ENCODE data around the gene ATG7.
A peak's percentile ranks its signal among the peaks of the same experiment; 100 is the strongest.
"Not testable (repeated sequence)": the region's sequence is repeated elsewhere in the genome, so short reads cannot be mapped to it uniquely, and the experiment has no call there.

Gene ATG7

DNA sequence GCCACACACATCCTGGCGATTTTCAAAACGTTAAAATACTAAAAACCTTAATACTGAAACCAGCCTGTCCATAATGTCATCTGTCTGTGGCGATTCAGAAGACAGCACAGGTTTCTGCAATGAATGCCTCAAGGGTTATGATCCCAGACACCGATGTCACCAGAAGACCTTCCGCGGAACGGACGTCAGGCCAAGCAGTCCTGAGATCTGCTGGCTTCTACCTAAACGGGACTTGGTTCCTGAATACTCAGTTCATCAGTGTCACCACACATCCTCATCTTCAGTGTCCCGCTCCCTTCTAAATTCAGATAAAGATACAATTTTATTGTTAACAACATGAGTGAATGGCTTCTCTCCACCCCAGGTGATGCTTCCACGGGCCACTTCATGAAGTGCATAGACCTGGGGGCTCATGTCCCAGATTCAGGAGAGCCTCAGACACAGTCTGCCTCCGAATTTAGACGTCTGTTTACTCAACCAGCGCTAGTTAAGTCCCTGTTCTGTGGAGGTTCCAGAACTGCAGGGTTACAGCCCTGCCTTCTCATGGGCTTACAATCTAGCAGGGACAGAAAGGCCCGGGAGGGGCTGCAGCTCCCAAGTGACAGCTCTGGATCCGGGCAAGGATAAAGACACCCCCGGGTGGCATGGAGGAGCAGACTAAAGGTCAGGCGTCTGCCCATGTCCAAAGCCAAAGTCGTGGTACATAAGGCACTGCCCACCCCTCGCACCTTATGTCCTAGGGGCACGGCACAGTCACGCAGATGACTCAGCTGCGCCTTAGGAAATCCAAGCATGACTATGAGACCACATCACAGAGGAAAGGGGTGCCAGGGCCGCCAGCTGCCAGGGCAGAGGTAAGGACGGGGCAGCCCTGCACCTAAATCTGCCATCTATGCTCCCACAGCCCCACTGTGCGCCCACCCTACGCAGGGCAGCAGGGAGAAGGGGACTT lies 295.6 kb downstream of the ATG7 start:
- Mint-ChIP-seq H3K4me3 (no peak overlapping the region), H3K9me3 (no peaks in the 10 kb centered on the region), H3K27me3 (no peaks in the 10 kb centered on the region), H3K4me1 (no peaks in the 10 kb centered on the region), H3K27ac (no peak overlapping the region), H3K36me3 (peaks cover 21% of the 10 kb centered on the region)
- no peak for ATAC-seq

GRCh38 chr3:11568503-11569155 lies 296.4 kb downstream of the ATG7 start:
- no peak overlapping the region for H3K27ac Mint-ChIP-seq
- H3K4me1 Mint-ChIP-seq, result no peaks in the 10 kb centered on the region
- no peak overlapping the region for H3K4me3 Mint-ChIP-seq
- peaks cover 16% of the 10 kb centered on the region for H3K36me3 Mint-ChIP-seq
- no peak for ATAC-seq
- H3K27me3 Mint-ChIP-seq, result no peaks in the 10 kb centered on the region
- no peaks in the 10 kb centered on the region for H3K9me3 Mint-ChIP-seq

DNA sequence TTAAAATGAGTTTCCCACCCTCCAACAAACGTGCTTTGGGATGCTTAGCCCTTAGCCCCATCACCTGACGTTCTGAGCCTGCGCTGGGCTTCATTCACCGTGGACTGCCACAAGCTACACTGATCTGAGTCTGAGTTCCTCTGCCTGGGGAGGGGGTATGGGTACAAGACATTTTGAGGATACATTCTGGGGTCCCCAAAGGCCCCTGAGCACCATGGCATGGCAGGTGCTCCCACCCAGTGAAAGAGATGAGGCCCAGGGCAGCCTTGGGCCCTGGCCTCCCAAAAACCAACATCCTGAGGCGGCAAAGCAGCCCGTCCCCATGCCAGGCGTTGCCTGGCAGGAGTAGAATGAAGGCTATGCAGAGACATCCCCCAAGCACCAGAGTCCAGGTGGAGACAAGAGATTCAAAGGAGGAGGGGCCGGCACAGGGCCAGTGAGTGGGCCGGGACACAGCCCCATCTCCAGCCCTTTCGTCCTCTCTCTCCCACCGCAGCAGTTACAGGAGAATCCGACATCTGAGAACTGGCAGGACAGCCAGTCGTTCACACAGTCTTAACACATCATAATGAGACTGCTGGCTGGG lies 297.1 kb downstream of the ATG7 start:
- Mint-ChIP-seq H3K36me3 (peaks cover 12% of the 10 kb centered on the region), H3K9me3 (no peaks in the 10 kb centered on the region), H3K4me1 (no peaks in the 10 kb centered on the region), H3K27me3 (no peaks in the 10 kb centered on the region), H3K4me3 (no peak overlapping the region), H3K27ac (no peak overlapping the region)
- ATAC-seq, result no peak

DNA sequence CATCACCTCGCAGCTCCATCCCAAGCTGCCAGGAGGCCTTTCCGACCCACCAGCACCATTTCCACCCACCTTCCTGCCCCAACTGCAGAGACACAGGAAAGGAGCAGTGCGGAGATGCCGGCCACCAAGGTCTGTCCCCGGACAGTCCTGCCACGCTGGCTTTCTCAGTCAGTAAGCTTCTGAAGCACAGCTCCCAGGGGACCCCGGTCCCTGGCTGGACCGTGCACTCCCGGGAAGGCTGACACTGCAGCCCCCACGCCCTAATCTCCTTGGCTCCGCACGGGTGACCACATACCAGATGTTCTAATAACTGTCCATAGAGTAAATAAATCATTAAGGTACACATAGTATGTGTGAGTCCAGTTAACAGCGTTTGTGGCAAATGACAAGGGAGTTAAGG lies 298.1 kb downstream of the ATG7 start:
- Mint-ChIP-seq H3K9me3 (no peaks in the 10 kb centered on the region), H3K27me3 (no peaks in the 10 kb centered on the region), H3K4me1 (no peaks in the 10 kb centered on the region), H3K36me3 (peaks cover 12% of the 10 kb centered on the region), H3K27ac (no peak overlapping the region), H3K4me3 (no peak overlapping the region)
- ATAC-seq, result no peak

DNA sequence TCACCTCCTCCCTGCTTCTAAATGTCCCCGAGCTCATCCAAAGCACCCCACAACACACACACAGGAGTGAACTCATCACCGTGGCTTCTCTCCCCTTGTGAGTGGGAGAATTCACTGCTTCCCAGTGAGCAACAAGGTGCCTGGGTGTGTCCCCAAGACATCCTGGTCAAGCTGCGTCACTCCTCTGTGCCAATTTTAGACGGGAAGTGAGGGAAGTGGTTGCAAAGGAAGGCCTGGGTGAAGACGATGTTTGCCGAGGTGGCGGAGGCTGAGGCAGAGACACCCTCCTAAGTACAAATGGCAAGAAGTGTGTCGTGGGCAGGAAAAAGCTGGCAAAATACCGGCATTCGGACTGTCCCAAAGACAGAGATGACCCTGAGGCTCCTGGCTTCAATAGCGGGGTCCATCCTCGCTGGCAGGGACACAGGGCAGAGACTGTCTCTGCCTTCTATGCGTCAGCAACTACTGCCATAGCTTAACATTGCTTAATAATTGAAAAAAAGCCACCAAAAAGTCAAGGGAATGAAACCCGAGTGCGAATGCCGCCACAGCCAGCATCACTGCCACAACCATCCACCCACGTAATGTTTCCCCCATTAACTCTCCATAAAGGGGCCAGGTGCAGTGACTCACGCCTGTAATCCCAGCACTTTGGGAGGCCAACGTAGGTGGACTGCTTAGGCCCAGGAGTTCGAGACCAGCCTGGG lies 298.7 kb downstream of the ATG7 start:
- H3K9me3 Mint-ChIP-seq, result no peaks in the 10 kb centered on the region
- H3K4me1 Mint-ChIP-seq, result no peaks in the 10 kb centered on the region
- H3K27me3 Mint-ChIP-seq, result no peaks in the 10 kb centered on the region
- ATAC-seq, result no peak
- no peak overlapping the region for H3K4me3 Mint-ChIP-seq
- H3K36me3 Mint-ChIP-seq, result peaks cover 12% of the 10 kb centered on the region
- no peak overlapping the region for H3K27ac Mint-ChIP-seq

DNA sequence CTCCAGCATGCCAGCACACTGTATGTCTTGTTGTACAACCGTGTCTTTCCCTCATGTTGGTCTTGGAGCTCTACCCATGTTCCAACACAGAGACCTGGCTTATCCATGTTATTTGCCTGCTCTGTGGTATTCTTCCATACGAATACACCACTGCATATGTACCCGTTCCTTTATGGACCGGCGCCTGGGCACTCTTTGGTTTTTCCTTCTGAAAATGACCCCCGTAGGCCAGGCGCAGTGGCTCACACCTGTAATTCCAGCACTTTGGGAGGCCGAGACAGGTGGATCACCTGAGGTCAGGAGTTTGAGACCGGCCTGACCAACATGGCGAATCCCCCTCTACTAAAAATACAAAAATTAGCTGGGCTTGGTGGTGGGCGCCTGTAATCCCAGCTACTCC lies 300.5 kb downstream of the ATG7 start:
- not testable (repeated sequence) for H3K9me3 Mint-ChIP-seq, H3K27ac Mint-ChIP-seq

GRCh38 chr3:11574981-11575669 lies 302.9 kb downstream of the ATG7 start:
- no peak overlapping the region for H3K4me3 Mint-ChIP-seq
- ATAC-seq, result no peak
- H3K27ac Mint-ChIP-seq, result no peak overlapping the region
- H3K36me3 Mint-ChIP-seq, result peaks cover 13% of the 10 kb centered on the region
- H3K27me3 Mint-ChIP-seq, result no peaks in the 10 kb centered on the region
- peaks cover 19% of the 10 kb centered on the region for H3K4me1 Mint-ChIP-seq
- no peaks in the 10 kb centered on the region for H3K9me3 Mint-ChIP-seq

More for the DNA sequence above, 300.5 kb downstream of the ATG7 start:
- not testable (repeated sequence) for H3K36me3 Mint-ChIP-seq, H3K4me3 Mint-ChIP-seq, ATAC-seq, H3K27me3 Mint-ChIP-seq
- peaks cover 12% of the 10 kb centered on the region for H3K4me1 Mint-ChIP-seq

DNA sequence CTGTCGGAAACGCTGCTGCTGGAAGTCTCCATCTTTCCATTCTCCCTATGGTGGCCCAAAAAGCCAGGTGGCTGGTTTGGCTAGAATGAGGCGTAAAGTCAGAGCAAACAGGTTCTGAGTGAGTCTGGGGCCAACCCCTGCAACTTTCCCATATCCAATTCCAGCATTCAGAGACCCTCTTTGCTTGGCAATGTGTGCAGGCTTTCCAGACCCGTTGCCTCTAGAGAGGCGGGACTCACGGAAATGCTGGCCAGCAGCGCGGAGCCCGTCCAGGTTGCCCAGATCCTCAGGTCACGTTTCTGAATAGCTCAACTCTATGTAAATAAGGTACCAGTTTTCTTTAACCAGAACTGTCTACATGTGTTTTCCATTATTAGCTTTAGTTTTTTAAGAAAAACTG lies 303.5 kb downstream of the ATG7 start:
- peaks cover 16% of the 10 kb centered on the region for H3K36me3 Mint-ChIP-seq
- ATAC-seq, result no peak
- peaks cover 19% of the 10 kb centered on the region for H3K4me1 Mint-ChIP-seq
- no peak overlapping the region for H3K27ac Mint-ChIP-seq
- H3K4me3 Mint-ChIP-seq, result no peak overlapping the region
- H3K27me3 Mint-ChIP-seq, result no peaks in the 10 kb centered on the region
- H3K9me3 Mint-ChIP-seq, result no peaks in the 10 kb centered on the region

- no peak overlapping the region for H3K27ac Mint-ChIP-seq
- H3K9me3 Mint-ChIP-seq, result no peaks in the 10 kb centered on the region
- peaks cover 16% of the 10 kb centered on the region for H3K36me3 Mint-ChIP-seq
- H3K4me3 Mint-ChIP-seq, result no peak overlapping the region
- no peaks in the 10 kb centered on the region for H3K27me3 Mint-ChIP-seq
- ATAC-seq, result no peak
- H3K4me1 Mint-ChIP-seq, result peaks cover 19% of the 10 kb centered on the region
These were observed 304.3 kb downstream of the ATG7 start for GRCh38 chr3:11576453-11576852.

DNA sequence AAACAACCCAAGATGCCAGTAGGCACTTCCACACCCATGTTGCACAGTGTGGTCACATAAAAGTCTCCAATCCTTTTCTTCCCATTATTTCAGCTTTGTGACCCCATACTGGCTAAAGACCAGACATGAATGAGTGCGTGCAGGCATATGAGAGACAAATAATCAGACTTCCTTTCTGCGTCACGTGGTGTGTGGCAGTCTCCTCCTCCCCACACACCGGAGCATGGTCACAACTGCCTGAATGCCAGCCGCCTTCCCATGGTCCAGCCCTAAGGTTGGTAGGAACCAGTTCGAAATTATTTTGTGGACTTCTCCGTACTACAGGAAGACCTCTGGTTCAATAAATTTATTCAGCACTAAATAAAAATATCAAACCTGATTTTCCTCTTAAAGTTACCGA lies 306.0 kb downstream of the ATG7 start:
- Mint-ChIP-seq H3K4me1 (peaks cover 34% of the 10 kb centered on the region), H3K9me3 (no peaks in the 10 kb centered on the region), H3K27me3 (no peaks in the 10 kb centered on the region), H3K36me3 (peaks cover 11% of the 10 kb centered on the region), H3K4me3 (no peak overlapping the region), H3K27ac (no peak overlapping the region)
- ATAC-seq, result no peak

- Mint-ChIP-seq H3K36me3 (peaks cover 11% of the 10 kb centered on the region), H3K27me3 (no peaks in the 10 kb centered on the region), H3K27ac (no peak overlapping the region), H3K4me3 (no peak overlapping the region), H3K9me3 (no peaks in the 10 kb centered on the region), H3K4me1 (peaks cover 55% of the 10 kb centered on the region)
- no peak for ATAC-seq
These were observed 308.4 kb downstream of the ATG7 start for GRCh38 chr3:11580645-11581044.

GRCh38 chr3:11581237-11582190 lies 309.3 kb downstream of the ATG7 start:
- Mint-ChIP-seq H3K4me1 (peaks cover 54% of the 10 kb centered on the region), H3K4me3 (no peak overlapping the region)

DNA sequence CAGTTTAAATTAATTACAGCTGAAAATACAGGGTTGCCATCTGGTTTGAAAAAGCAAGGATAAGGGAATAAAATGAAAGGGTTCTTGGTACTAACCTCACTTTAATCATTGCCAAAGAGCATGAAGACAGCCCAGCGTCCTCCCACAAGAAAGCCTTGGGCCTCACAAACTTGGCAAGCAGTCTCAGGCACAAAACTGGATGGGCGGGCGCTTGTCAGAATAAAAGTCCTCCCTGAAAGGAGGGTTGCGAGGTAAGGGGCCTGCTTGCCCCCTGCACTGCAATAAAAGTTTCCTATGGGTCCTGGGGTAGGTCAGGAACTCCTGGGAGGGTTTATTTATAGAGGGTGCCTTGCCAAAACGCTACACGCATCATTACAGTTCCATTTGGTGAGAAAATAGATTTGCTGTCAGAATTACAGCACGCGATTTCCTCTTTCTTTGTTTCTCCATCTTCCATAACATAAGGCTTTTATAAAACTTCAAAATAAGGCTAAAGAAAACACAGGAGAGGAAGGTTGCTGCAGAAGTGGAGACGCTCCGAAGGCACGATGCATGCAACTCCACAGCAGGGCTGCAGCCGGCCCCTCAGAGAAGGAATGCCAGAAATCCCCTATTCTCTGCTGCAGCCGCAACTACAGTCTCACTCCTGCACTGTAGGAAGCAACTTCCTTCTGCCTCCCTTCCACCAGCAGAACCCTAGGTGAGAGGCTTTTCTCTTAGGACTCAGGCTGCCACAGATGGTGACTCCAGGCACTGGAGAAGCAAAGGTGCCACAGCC lies 310.2 kb downstream of the ATG7 start:
- Mint-ChIP-seq H3K9me3 (no peaks in the 10 kb centered on the region), H3K27ac (no peak overlapping the region), H3K36me3 (peaks cover 11% of the 10 kb centered on the region), H3K27me3 (no peaks in the 10 kb centered on the region), H3K4me3 (peak overlapping the region; percentile 9), H3K4me1 (peaks cover 50% of the 10 kb centered on the region)
- ATAC-seq, result no peak

More at GRCh38 chr3:11581237-11582190, 309.3 kb downstream of the ATG7 start:
- Mint-ChIP-seq H3K9me3 (no peaks in the 10 kb centered on the region), H3K36me3 (peaks cover 11% of the 10 kb centered on the region), H3K27ac (no peak overlapping the region), H3K27me3 (no peaks in the 10 kb centered on the region)
- no peak for ATAC-seq

All from stimulated activated memory B cell treated with anti-CD40 and anti-IgM and Interleukin-4, amounts not matched to agents 10 μg/mL and 1 μg/mL and 100 μg/mL, for 72 hours (primary cell).